Panc1 (cell line): ENCODE measurements around the gene STX18. TPM values are rescaled to one million over a fixed set of nuclear protein-coding genes. Genes with fewer than 3 reads are reported as not detected.

Experiments used
- ATAC-seq: fragments of 200-7000 bp; cut with Tn5 transposase; 2 replicates; pipeline ENCODE4 v1.9.1; 2020; ENCODE audit warnings: mild to moderate bottlenecking, moderate library complexity
- BruUV-seq: library from RNA; stranded (reverse); fragments of 400-500 nt; replicated peaks from 2 replicates; lab custom pipeline; 2021; lab: Mats Ljungman, UMichigan
- CTCF ChIA-PET: fragments of 300-600 bp; sonication (Branson Sonifier 250); formaldehyde crosslinking; loops from one replicate; lab custom pipeline; 2022; ENCODE audit warnings: antibody characterized with exemption; lab: Charles Lee
- POLR2A ChIA-PET: fragments of 300-600 bp; sonication (Branson Sonifier 250); formaldehyde crosslinking; loops from one replicate; lab custom pipeline; 2022; ENCODE audit warnings: antibody characterized with exemption; lab: Charles Lee
- DNase-seq: peaks from one replicate; pipeline ENCODE4 v3.0.0-alpha.2; 2010; ENCODE audit warnings: low read depth, low spot score
- H3K27ac ChIP-seq: 2 replicates; pipeline ENCODE4 v1.5.1; 2011; ENCODE audit warnings: mild to moderate bottlenecking, low read length, inconsistent platforms
- H3K27me3 ChIP-seq: fragments of 200-500 bp; sonication (Bioruptor generic); 2 replicates; pipeline ENCODE4 v1.6.0; 2014; ENCODE audit warnings: low read length, inconsistent platforms; ENCODE audit not compliant: control insufficient read depth, insufficient read depth
- H3K36me3 ChIP-seq: fragments of 200-500 bp; sonication (Bioruptor generic); 2 replicates; pipeline ENCODE4 v1.5.1; 2014; ENCODE audit warnings: inconsistent platforms, mild to moderate bottlenecking, low read length, moderate library complexity; ENCODE audit not compliant: control insufficient read depth, insufficient read depth
- H3K4me1 ChIP-seq: 2 replicates; pipeline ENCODE4 v1.5.1; 2011; ENCODE audit warnings: inconsistent platforms, mild to moderate bottlenecking, low read length, moderate library complexity; ENCODE audit not compliant: control insufficient read depth, insufficient read depth
- H3K4me3 ChIP-seq, 2 experiments: 2 replicates each; pipeline ENCODE4 v1.5.1; 2011 to 2012; ENCODE audit warnings: low read depth in 2 of 2, low read length in 2 of 2, mild to moderate bottlenecking in 2 of 2, inconsistent platforms in 1 of 2, moderate library complexity in 1 of 2
- H3K9me3 ChIP-seq: fragments of 200-500 bp; sonication (Bioruptor generic); 2 replicates; pipeline ENCODE4 v1.5.1; 2014; ENCODE audit warnings: low read depth, mild to moderate bottlenecking, inconsistent platforms, low read length, moderate library complexity; ENCODE audit not compliant: control insufficient read depth, insufficient read depth
- POLR2AphosphoS5 ChIP-seq: IDR thresholded peaks from 2 replicates; pipeline ENCODE4 v1.6.1; 2012; ENCODE audit warnings: mild to moderate bottlenecking, low read depth, low read length, moderate library complexity
- SIN3A ChIP-seq: IDR thresholded peaks from 2 replicates; pipeline ENCODE4 v1.6.1; 2012; ENCODE audit warnings: low read depth, mild to moderate bottlenecking, low read length, moderate library complexity, borderline replicate concordance; ENCODE audit not compliant: insufficient read depth
- TCF7L2 ChIP-seq: IDR thresholded peaks from 2 replicates; pipeline ENCODE4 v1.6.1; 2011; ENCODE audit warnings: mild to moderate bottlenecking, low read depth, low read length, inconsistent platforms
- in situ Hi-C: cut with HindIII; loops from 2 replicates; pipeline ENCODE4 v1.10.0; 2016; ENCODE audit warnings: low sequenced_read_pairs, low pct_unique_long_range_greater_than_20kb
- intact Hi-C: fragments of 100-400 bp; cut with micrococcal nuclease; formaldehyde crosslinking; loops from one replicate; pipeline ENCODE4 v1.10.0; 2022; ENCODE audit not compliant: unreplicated experiment
- total RNA-seq: library from RNA; stranded (reverse); gene quantifications from one replicate; pipeline ENCODE4 v1.2.1, GENCODE V29; 2021; ENCODE audit not compliant: unreplicated experiment
- TF ChIP-seq, protein P1 (sequence below), 2 experiments: IDR thresholded peaks; 2 replicates each; pipeline ENCODE4 v1.6.1; 2011 to 2012; ENCODE audit warnings: low read depth in 2 of 2, control low read depth in 1 of 2, low read length in 1 of 2, mild to moderate bottlenecking in 1 of 2, moderate library complexity in 1 of 2; ENCODE audit not compliant: insufficient read depth in 1 of 2
- TF ChIP-seq, protein P2 (sequence below): fragments of 450-650 bp; IDR thresholded peaks from 2 replicates; pipeline ENCODE4 v1.5.1; 2017; ENCODE audit warnings: mild to moderate bottlenecking

The STX18 gene
- total RNA-seq, 1 experiment from 2014 or later = 15.0 TPM

GRCh38 chr4:4479366-4479765, 62.5 kb downstream of the STX18 start:
- DNase-seq (no peak), ATAC-seq (no peak)
- no peaks in the 10 kb centered on the region for H3K36me3 ChIP-seq
- no peaks in the 10 kb centered on the region for H3K4me1 ChIP-seq
- in situ Hi-C loops = no loop called here
- intact Hi-C loops = no loop called here
- H3K9me3 ChIP-seq = no peaks in the 10 kb centered on the region
- H3K4me3 ChIP-seq = no peak overlapping the region
- no peaks in the 10 kb centered on the region for H3K27me3 ChIP-seq
- ChIA-PET POLR2A (no interaction called here), CTCF (no interaction called here)
- BruUV-seq = no TSS peak
- no peak overlapping the region for H3K27ac ChIP-seq
- TF ChIP-seq, protein P1, sequence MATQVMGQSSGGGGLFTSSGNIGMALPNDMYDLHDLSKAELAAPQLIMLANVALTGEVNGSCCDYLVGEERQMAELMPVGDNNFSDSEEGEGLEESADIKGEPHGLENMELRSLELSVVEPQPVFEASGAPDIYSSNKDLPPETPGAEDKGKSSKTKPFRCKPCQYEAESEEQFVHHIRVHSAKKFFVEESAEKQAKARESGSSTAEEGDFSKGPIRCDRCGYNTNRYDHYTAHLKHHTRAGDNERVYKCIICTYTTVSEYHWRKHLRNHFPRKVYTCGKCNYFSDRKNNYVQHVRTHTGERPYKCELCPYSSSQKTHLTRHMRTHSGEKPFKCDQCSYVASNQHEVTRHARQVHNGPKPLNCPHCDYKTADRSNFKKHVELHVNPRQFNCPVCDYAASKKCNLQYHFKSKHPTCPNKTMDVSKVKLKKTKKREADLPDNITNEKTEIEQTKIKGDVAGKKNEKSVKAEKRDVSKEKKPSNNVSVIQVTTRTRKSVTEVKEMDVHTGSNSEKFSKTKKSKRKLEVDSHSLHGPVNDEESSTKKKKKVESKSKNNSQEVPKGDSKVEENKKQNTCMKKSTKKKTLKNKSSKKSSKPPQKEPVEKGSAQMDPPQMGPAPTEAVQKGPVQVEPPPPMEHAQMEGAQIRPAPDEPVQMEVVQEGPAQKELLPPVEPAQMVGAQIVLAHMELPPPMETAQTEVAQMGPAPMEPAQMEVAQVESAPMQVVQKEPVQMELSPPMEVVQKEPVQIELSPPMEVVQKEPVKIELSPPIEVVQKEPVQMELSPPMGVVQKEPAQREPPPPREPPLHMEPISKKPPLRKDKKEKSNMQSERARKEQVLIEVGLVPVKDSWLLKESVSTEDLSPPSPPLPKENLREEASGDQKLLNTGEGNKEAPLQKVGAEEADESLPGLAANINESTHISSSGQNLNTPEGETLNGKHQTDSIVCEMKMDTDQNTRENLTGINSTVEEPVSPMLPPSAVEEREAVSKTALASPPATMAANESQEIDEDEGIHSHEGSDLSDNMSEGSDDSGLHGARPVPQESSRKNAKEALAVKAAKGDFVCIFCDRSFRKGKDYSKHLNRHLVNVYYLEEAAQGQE (IDR thresholded peaks at IDR 0.05; ENCODE audit: insufficient read depth in 1 of 2, low read depth in 2 of 2, low read length in 1 of 2) = no peak
- TF ChIP-seq TCF7L2 (no peak), POLR2AphosphoS5 (no peak)

DNA sequence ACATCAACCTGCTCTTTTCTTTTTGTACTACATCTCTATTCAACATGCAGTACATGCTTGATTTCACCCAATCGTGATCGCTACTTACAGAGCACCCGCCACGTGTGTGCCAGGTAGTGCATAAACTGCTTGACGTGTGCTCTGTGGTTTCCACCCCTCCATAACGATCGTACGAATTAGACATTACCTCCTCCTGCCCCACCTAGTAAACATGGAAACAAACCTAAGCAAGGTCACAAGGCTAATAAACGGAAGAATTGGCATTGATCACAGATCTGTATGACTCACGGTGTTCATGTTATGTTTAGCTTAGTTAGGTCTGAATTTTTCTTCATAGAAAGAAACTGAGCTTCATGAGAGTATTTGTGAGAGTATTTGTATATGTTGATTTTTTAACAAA, 64.1 kb downstream of the STX18 start:
- no TSS peak for BruUV-seq
- ChIA-PET POLR2A (interaction anchor here (0.6 kb wide), 1 partner anchor 177 kb away, joined by 3 read pairs; no protein-coding TSS in a partner anchor), CTCF (no interaction called here)
- intact Hi-C loops = no loop called here
- ATAC-seq = no peak
- no peak for TF ChIP-seq POLR2AphosphoS5
- no peak for TF ChIP-seq TCF7L2
- TF ChIP-seq, protein P1 (IDR thresholded peaks at IDR 0.05; ENCODE audit: insufficient read depth in 1 of 2, low read depth in 2 of 2, low read length in 1 of 2) = no peak
- no peak for TF ChIP-seq SIN3A
- TF ChIP-seq, protein P2, sequence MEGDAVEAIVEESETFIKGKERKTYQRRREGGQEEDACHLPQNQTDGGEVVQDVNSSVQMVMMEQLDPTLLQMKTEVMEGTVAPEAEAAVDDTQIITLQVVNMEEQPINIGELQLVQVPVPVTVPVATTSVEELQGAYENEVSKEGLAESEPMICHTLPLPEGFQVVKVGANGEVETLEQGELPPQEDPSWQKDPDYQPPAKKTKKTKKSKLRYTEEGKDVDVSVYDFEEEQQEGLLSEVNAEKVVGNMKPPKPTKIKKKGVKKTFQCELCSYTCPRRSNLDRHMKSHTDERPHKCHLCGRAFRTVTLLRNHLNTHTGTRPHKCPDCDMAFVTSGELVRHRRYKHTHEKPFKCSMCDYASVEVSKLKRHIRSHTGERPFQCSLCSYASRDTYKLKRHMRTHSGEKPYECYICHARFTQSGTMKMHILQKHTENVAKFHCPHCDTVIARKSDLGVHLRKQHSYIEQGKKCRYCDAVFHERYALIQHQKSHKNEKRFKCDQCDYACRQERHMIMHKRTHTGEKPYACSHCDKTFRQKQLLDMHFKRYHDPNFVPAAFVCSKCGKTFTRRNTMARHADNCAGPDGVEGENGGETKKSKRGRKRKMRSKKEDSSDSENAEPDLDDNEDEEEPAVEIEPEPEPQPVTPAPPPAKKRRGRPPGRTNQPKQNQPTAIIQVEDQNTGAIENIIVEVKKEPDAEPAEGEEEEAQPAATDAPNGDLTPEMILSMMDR = no peak
- no peak overlapping the region for H3K4me3 ChIP-seq
- no peaks in the 10 kb centered on the region for H3K27me3 ChIP-seq
- no peak overlapping the region for H3K27ac ChIP-seq
- DNase-seq = no peak
- no peaks in the 10 kb centered on the region for H3K36me3 ChIP-seq
- no peaks in the 10 kb centered on the region for H3K4me1 ChIP-seq
- in situ Hi-C loops = no loop called here
- H3K9me3 ChIP-seq = no peaks in the 10 kb centered on the region
